Measurements from ENCODE around the gene KRTAP6-2. TPM values are rescaled to one million over a fixed set of nuclear protein-coding genes. Genes with fewer than 3 reads are reported as not detected.

The KRTAP6-2 gene
- total and polyA plus RNA-seq, 12 donors, result not detected

GRCh38 chr21:30555095-30555494, 43.6 kb downstream of the KRTAP6-2 start:
- Histone ChIP-seq H3K36me3 (no peaks in the 10 kb centered on the region), H3K27ac (no peak overlapping the region), H3K9me3 (peaks cover 0 to 21% (median 0%) of the 10 kb centered on the region in 11 donors), H3K4me1 (no peaks in the 10 kb centered on the region), H3K4me3 (no peak overlapping the region), H3K27me3 (no peaks in the 10 kb centered on the region)
- ATAC-seq, result no peak
- no peak for TF ChIP-seq CTCF (IDR thresholded peaks at IDR 0.05)
- intact Hi-C loops (cut with DNase I), result no loop called here
- 67 to 81% methylated on average over 2 of the region's 2 CpGs for WGBS, 2 donors
- no peak for DNase-seq

GRCh38 chr21:30552782-30553181, 45.9 kb downstream of the KRTAP6-2 start:
- DNase-seq (no peak), ATAC-seq (peak in 1 of 8 donors; percentile 71)
- no peak overlapping the region for H3K27ac ChIP-seq
- WGBS, 2 donors, result 43 to 71% methylated on average over 1 of the region's 1 CpG
- no peaks in the 10 kb centered on the region for H3K36me3 ChIP-seq
- peaks cover 0 to 21% (median 0%) of the 10 kb centered on the region in 11 donors for H3K9me3 ChIP-seq
- no peak for TF ChIP-seq CTCF (IDR thresholded peaks at IDR 0.05)
- intact Hi-C loops (cut with DNase I), result no loop called here
- no peaks in the 10 kb centered on the region for H3K4me1 ChIP-seq
- no peaks in the 10 kb centered on the region for H3K27me3 ChIP-seq
- H3K4me3 ChIP-seq, result no peak overlapping the region

Other genes with a start within 250 kb of the KRTAP6-2 start
- gene KRTAP13-2, start 226.6 kb downstream of the KRTAP6-2 start, total RNA-seq, result not detected
- not detected for gene KRTAP13-2, start 226.6 kb downstream of the KRTAP6-2 start, polyA plus RNA-seq
- not detected for gene KRTAP13-1, start 202.9 kb downstream of the KRTAP6-2 start, total RNA-seq
- not detected for gene KRTAP13-1, start 202.9 kb downstream of the KRTAP6-2 start, polyA plus RNA-seq
- gene KRTAP13-3, start 173.0 kb downstream of the KRTAP6-2 start, total RNA-seq, result not detected
- gene KRTAP13-3, start 173.0 kb downstream of the KRTAP6-2 start, polyA plus RNA-seq, result not detected
- not detected for gene KRTAP13-4, start 168.7 kb downstream of the KRTAP6-2 start, total RNA-seq
- gene KRTAP13-4, start 168.7 kb downstream of the KRTAP6-2 start, polyA plus RNA-seq, result not detected
- gene KRTAP15-1, start 158.6 kb downstream of the KRTAP6-2 start, total RNA-seq, result not detected
- not detected for gene KRTAP15-1, start 158.6 kb downstream of the KRTAP6-2 start, polyA plus RNA-seq
- gene KRTAP19-1, start 118.5 kb downstream of the KRTAP6-2 start, total RNA-seq, result not detected
- not detected for gene KRTAP19-1, start 118.5 kb downstream of the KRTAP6-2 start, polyA plus RNA-seq
- gene KRTAP19-2, start 111.5 kb downstream of the KRTAP6-2 start, total RNA-seq, result not detected
- not detected for gene KRTAP19-2, start 111.5 kb downstream of the KRTAP6-2 start, polyA plus RNA-seq
- gene KRTAP19-3, start 106.9 kb downstream of the KRTAP6-2 start, total RNA-seq, result not detected
- not detected for gene KRTAP19-3, start 106.9 kb downstream of the KRTAP6-2 start, polyA plus RNA-seq
- gene KRTAP19-4, start 101.7 kb downstream of the KRTAP6-2 start, total RNA-seq, result not detected
- not detected for gene KRTAP19-4, start 101.7 kb downstream of the KRTAP6-2 start, polyA plus RNA-seq
- not detected for gene KRTAP19-5, start 96.8 kb downstream of the KRTAP6-2 start, total RNA-seq
- not detected for gene KRTAP19-5, start 96.8 kb downstream of the KRTAP6-2 start, polyA plus RNA-seq
- not detected for gene KRTAP19-6, start 57.0 kb downstream of the KRTAP6-2 start, total RNA-seq
- not detected for gene KRTAP19-6, start 57.0 kb downstream of the KRTAP6-2 start, polyA plus RNA-seq
- not detected for gene KRTAP19-7, start 37.6 kb downstream of the KRTAP6-2 start, total RNA-seq
- gene KRTAP19-7, start 37.6 kb downstream of the KRTAP6-2 start, polyA plus RNA-seq, result not detected
- not detected for gene KRTAP22-2, start 8.5 kb downstream of the KRTAP6-2 start, total RNA-seq
- not detected for gene KRTAP22-2, start 8.5 kb downstream of the KRTAP6-2 start, polyA plus RNA-seq
- not detected for gene KRTAP6-3, start 6.5 kb downstream of the KRTAP6-2 start, total RNA-seq
- not detected for gene KRTAP6-3, start 6.5 kb downstream of the KRTAP6-2 start, polyA plus RNA-seq
- not detected for gene KRTAP22-1, start 2.2 kb upstream of the KRTAP6-2 start, total RNA-seq
- gene KRTAP22-1, start 2.2 kb upstream of the KRTAP6-2 start, polyA plus RNA-seq, result not detected
- gene KRTAP6-1, start 15.0 kb upstream of the KRTAP6-2 start, total RNA-seq, result not detected
- gene KRTAP6-1, start 15.0 kb upstream of the KRTAP6-2 start, polyA plus RNA-seq, result not detected
- not detected for gene KRTAP20-1, start 17.5 kb upstream of the KRTAP6-2 start, total RNA-seq
- gene KRTAP20-1, start 17.5 kb upstream of the KRTAP6-2 start, polyA plus RNA-seq, result not detected
- not detected for gene KRTAP20-4, start 21.7 kb upstream of the KRTAP6-2 start, total RNA-seq
- gene KRTAP20-4, start 21.7 kb upstream of the KRTAP6-2 start, polyA plus RNA-seq, result not detected
- not detected for gene KRTAP20-2, start 36.3 kb upstream of the KRTAP6-2 start, total RNA-seq
- gene KRTAP20-2, start 36.3 kb upstream of the KRTAP6-2 start, polyA plus RNA-seq, result not detected
- not detected for gene KRTAP20-3, start 44.0 kb upstream of the KRTAP6-2 start, total RNA-seq
- not detected for gene KRTAP20-3, start 44.0 kb upstream of the KRTAP6-2 start, polyA plus RNA-seq
- gene KRTAP21-3, start 119.9 kb upstream of the KRTAP6-2 start, total RNA-seq, result not detected
- not detected for gene KRTAP21-3, start 119.9 kb upstream of the KRTAP6-2 start, polyA plus RNA-seq
- not detected for gene KRTAP21-2, start 148.4 kb upstream of the KRTAP6-2 start, total RNA-seq
- gene KRTAP21-2, start 148.4 kb upstream of the KRTAP6-2 start, polyA plus RNA-seq, result not detected
- gene KRTAP21-1, start 156.5 kb upstream of the KRTAP6-2 start, total RNA-seq, result not detected
- not detected for gene KRTAP21-1, start 156.5 kb upstream of the KRTAP6-2 start, polyA plus RNA-seq
- not detected for gene KRTAP8-1, start 214.4 kb upstream of the KRTAP6-2 start, total RNA-seq
- not detected for gene KRTAP8-1, start 214.4 kb upstream of the KRTAP6-2 start, polyA plus RNA-seq
- not detected for gene KRTAP7-1, start 230.9 kb upstream of the KRTAP6-2 start, total RNA-seq
- gene KRTAP7-1, start 230.9 kb upstream of the KRTAP6-2 start, polyA plus RNA-seq, result not detected

All from heart right ventricle (tissue), 16 donors.